ENCODE measurements around the gene EML4. TPM values are rescaled to one million over a fixed set of nuclear protein-coding genes. Genes with fewer than 3 reads are reported as not detected.
"Not testable (repeated sequence)": the region's sequence is repeated elsewhere in the genome, so short reads cannot be mapped to it uniquely, and the experiment has no call there.

The EML4 gene
- polyA plus RNA-seq, 3 donors = 5.3 to 16.5 (median 9.6) TPM

GRCh38 chr2:42167458-42167857, 1.7 kb upstream of the EML4 start:
- H3K27ac ChIP-seq (ENCODE audit: low read depth, low read length) = no peak overlapping the region
- 45 to 53% (median 47%) methylated on average over 2 of the region's 2 CpGs for WGBS, 3 donors

- 78 to 87% (median 83%) methylated on average over 16 of the region's 16 CpGs for WGBS, 3 donors
- no peak overlapping the region for H3K27ac ChIP-seq (ENCODE audit: low read depth, low read length)
Measured at GRCh38 chr2:42168459-42169099, 574 bp upstream of the EML4 start.

- WGBS, 3 donors = 0 to 1% (median 1%) methylated on average over 10 of the region's 10 CpGs
- no peak overlapping the region for H3K27ac ChIP-seq (ENCODE audit: low read depth, low read length)
Measured at GRCh38 chr2:42169874-42170521, 845 bp downstream of the EML4 start.

GRCh38 chr2:42170619-42171395, 1.7 kb downstream of the EML4 start:
- WGBS, 3 donors = 36 to 79% (median 77%) methylated on average over 9 of the region's 9 CpGs
- no peak overlapping the region for H3K27ac ChIP-seq (ENCODE audit: low read depth, low read length)

DNA sequence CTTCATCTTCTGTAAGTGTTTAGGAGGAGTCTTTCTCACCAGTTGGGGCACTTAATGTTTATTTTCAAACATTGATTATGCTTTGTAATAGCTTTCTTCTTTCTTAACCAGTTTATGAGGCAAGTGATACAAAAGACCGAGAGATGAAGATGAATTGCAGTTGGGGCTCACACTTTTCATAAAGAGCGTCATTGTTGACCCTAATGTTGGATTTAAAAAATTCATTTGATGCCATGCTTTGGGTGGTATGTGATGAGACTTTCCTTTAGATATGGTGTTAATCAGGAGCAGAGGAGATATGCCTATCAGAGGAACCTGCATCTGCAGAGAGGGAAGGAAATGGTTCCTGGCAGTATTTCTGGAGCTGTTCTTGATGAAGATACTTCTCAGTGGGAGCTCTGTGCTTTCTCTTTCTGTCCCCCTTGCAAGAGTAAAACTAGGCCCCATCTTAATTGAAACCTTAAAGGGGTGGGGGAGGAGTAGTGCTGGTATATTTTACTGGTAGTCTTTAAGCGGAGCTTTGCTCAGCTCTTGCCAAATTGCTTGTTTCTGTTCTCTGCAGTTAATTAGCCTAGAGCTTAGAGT, 2.3 kb downstream of the EML4 start:
- 30 to 74% (median 69%) methylated on average over 3 of the region's 3 CpGs for WGBS, 3 donors

DNA sequence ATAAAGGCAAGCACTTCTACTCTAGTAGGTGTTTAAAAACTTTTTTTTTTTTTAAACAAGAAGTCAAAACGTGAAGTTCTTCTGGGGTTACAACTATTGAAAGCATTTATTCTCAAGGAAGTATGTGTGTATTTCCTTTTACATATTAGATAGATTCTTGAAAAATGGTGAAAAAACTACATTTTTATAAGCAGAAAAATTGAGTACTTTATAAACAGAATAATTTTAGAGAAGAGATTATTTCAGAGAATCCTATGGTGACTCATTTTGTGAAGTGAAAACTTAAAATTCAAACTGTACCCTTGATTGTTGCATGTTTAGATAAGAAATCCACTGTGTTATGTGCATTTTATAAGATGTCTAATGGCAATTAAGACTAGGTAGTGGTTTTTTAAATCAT, 2.9 kb downstream of the EML4 start:
- 9 to 33% (median 33%) methylated on average over 1 of the region's 1 CpG for WGBS, 3 donors
- H3K27ac ChIP-seq (ENCODE audit: low read depth, low read length) = no peak overlapping the region

More for the DNA sequence above, 2.3 kb downstream of the EML4 start:
- H3K27ac ChIP-seq (ENCODE audit: low read depth, low read length) = no peak overlapping the region

DNA sequence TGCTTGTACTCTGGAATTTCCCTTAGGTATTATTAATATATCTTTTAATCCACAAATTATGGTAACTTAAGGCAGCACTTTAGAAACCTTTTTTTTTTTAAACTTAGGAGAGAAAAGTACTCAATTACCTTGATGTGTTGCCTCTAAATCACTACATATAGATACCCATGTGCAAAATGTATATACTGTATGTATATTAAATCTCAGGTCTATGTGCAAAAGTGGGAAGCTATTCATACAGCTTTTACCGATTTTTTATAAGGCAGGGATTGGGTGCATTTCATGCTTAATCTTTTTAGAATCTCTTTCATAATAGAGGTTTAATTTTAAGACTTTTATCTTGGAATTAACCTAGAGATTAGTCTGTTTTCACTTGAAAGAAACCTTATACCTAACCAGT, 3.4 kb downstream of the EML4 start:
- no peak overlapping the region for H3K27ac ChIP-seq (ENCODE audit: low read depth, low read length)
- WGBS, 3 donors = 23 to 76% (median 71%) methylated on average over 1 of the region's 1 CpG

DNA sequence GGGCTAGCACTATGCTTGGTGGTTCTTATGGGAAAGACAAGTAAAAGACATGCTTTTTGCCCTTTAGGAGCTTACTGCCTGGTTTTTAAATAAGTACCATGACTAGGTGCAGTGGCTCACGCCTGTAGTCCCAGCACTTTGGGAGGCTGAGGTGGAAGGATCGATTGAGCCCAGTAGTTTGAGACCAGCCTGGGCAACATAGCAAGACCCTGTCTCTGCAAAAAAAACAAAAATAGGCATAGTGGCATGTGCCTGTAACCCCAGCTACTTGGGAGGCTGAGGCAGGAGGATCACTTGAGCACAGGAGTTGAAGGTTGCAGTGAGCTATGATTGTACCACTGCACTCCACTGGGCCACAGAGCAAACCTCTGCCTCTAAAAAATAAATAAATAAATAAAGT, 4.3 kb downstream of the EML4 start:
- 94 to 97% (median 97%) methylated on average over 2 of the region's 2 CpGs for WGBS, 3 donors
- H3K27ac ChIP-seq (ENCODE audit: low read depth, low read length) = not testable (repeated sequence)

DNA sequence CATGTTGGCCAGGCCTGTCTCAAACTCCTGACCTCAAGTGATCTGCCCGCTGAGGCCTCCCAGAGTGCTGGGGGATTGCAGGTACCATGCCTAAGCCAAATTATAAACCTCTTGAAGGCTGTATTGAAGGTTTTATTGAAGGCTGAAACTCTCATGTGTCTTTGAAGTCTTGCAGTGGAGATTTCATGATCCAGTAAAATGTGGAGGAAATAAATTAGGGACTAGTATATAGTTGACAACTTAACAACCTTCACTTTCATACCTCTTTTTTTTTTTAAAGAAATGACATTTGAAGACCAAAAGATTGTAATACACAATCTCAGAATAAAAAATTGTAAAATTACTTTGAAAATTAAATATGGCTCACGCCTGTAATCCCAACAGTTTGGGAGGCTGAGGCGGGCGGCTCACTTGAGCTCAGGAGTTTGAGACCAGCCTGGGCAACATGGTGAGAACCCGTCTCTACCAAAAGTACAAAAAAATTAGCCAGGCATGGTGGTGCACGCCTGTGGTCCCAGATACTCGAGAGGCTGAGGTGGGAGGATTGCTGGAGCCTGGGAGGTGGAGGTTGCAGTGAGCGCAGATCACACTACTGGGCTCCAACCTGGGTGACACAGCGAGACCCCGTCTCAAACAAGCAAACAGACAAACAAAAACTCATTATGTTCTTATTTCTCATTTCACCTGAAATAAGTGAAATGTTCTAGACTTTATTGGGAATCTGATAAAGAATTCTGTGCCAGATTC, 8.0 kb downstream of the EML4 start:
- 98% methylated on average over 10 of the region's 10 CpGs for WGBS, 3 donors
- no peak overlapping the region for H3K27ac ChIP-seq (ENCODE audit: low read depth, low read length)

GRCh38 chr2:42178335-42178734, 9.2 kb downstream of the EML4 start:
- no peak overlapping the region for H3K27ac ChIP-seq (ENCODE audit: low read depth, low read length)
- WGBS, 3 donors = 77 to 91% (median 89%) methylated on average over 6 of the region's 6 CpGs

GRCh38 chr2:42180300-42180699, 11.1 kb downstream of the EML4 start:
- no peak overlapping the region for H3K27ac ChIP-seq (ENCODE audit: low read depth, low read length)

GRCh38 chr2:42182654-42183308, 13.6 kb downstream of the EML4 start:
- 21 to 93% (median 91%) methylated on average over 2 of the region's 2 CpGs for WGBS, 3 donors
- no peak overlapping the region for H3K27ac ChIP-seq (ENCODE audit: low read depth, low read length)

DNA sequence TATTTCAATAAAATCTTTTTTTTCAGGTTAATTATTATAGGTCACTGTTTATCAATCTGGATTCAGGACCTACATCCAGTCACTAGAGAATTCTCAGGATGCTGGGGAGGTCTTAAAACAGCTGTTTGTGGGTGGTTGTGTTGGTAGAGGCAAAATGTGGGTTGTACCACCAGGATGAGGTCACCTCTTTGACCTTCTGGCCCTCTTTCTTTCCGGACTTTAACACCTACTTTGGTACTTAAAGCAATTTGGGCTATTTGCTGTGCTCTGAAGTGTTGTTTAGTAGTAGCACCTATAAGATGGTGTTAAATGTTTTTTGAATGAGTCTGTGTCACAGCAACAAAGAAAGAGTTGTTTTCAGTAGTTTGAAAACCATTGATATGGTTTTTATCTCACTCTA, 14.6 kb downstream of the EML4 start:
- 46 to 83% (median 70%) methylated on average over 1 of the region's 1 CpG for WGBS, 3 donors
- H3K27ac ChIP-seq (ENCODE audit: low read depth, low read length) = no peak overlapping the region

DNA sequence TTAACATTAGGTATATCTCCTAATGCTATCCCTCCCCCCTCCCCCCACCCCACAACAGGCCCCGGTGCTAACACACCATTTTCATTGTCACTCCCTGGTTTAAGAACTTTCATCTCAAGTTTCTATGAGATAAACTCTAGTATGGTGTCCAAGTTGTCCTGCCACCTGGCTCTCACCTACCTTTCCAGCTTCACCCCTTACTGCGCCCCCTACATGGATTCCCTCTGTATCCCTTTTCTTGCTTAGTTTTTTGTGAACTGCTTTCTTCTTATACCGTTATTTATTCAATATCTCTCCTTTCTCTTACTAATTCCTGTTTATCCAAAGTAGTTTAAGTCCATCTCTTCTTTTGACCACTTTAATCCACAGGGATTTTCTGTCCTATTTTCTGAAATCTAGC, 15.2 kb downstream of the EML4 start:
- WGBS, 3 donors = 88 to 95% (median 89%) methylated on average over 3 of the region's 3 CpGs
- no peak overlapping the region for H3K27ac ChIP-seq (ENCODE audit: low read depth, low read length)

GRCh38 chr2:42185220-42185921, 16.2 kb downstream of the EML4 start:
- 41 to 76% (median 67%) methylated on average over 5 of the region's 5 CpGs for WGBS, 3 donors
- H3K27ac ChIP-seq (ENCODE audit: low read depth, low read length) = no peak overlapping the region

- H3K27ac ChIP-seq (ENCODE audit: low read depth, low read length) = no peak overlapping the region
- 19 to 46% (median 29%) methylated on average over 1 of the region's 1 CpG for WGBS, 3 donors
Measured at GRCh38 chr2:42186366-42186765, 17.2 kb downstream of the EML4 start.

GRCh38 chr2:42186945-42187632, 17.9 kb downstream of the EML4 start:
- H3K27ac ChIP-seq (ENCODE audit: low read depth, low read length) = no peak overlapping the region

More at GRCh38 chr2:42186945-42187632, 17.9 kb downstream of the EML4 start:
- 84 to 90% (median 85%) methylated on average over 8 of the region's 8 CpGs for WGBS, 3 donors

Data from adipose tissue (tissue), 3 donors.